Measurements from ENCODE around the gene VWCE. TPM values are rescaled to one million over a fixed set of nuclear protein-coding genes. Genes with fewer than 3 reads are reported as not detected.
A peak's percentile ranks its signal among the peaks of the same experiment; 100 is the strongest.

The VWCE gene
- polyA plus RNA-seq = 5.5 and 9.8 TPM in 2 replicates
- 4.1 and 6.8 TPM in 2 replicates for polyA minus RNA-seq

- H3K9me2 ChIP-seq (ENCODE audit: insufficient read depth, low read length) = no peaks in the 10 kb centered on the region
- H3K27me3 ChIP-seq (ENCODE audit: insufficient read depth, low read depth, low read length) = no peaks in the 10 kb centered on the region
- H3K27ac ChIP-seq (ENCODE audit: low read length) = peak within 1 kb of the TSS; percentile 49
- no peaks in the 10 kb centered on the region for H3K36me3 ChIP-seq (ENCODE audit: insufficient read depth, low read length)
- H3K4me3 ChIP-seq (ENCODE audit: low read length) = peak within 1 kb of the TSS; percentile 95
- no peaks in the 10 kb centered on the region for H3F3A ChIP-seq (ENCODE audit: insufficient read depth, low read length, poor library complexity, severe bottlenecking)
- peak within 1 kb of the TSS; percentile 78 for H3K9ac ChIP-seq (ENCODE audit: low read length)
- peak; percentile 71 for TF ChIP-seq MXI1 (conservative IDR thresholded peaks at IDR 0.05; ENCODE audit: poor library complexity, severe bottlenecking)
- TF ChIP-seq SMC3 (conservative IDR thresholded peaks at IDR 0.05; ENCODE audit: poor library complexity) = peak; percentile 64
- TF ChIP-seq CTCF (IDR thresholded peaks at IDR 0.05; ENCODE audit: poor library complexity, severe bottlenecking) = peak; percentile 75
- TF ChIP-seq, protein P1, sequence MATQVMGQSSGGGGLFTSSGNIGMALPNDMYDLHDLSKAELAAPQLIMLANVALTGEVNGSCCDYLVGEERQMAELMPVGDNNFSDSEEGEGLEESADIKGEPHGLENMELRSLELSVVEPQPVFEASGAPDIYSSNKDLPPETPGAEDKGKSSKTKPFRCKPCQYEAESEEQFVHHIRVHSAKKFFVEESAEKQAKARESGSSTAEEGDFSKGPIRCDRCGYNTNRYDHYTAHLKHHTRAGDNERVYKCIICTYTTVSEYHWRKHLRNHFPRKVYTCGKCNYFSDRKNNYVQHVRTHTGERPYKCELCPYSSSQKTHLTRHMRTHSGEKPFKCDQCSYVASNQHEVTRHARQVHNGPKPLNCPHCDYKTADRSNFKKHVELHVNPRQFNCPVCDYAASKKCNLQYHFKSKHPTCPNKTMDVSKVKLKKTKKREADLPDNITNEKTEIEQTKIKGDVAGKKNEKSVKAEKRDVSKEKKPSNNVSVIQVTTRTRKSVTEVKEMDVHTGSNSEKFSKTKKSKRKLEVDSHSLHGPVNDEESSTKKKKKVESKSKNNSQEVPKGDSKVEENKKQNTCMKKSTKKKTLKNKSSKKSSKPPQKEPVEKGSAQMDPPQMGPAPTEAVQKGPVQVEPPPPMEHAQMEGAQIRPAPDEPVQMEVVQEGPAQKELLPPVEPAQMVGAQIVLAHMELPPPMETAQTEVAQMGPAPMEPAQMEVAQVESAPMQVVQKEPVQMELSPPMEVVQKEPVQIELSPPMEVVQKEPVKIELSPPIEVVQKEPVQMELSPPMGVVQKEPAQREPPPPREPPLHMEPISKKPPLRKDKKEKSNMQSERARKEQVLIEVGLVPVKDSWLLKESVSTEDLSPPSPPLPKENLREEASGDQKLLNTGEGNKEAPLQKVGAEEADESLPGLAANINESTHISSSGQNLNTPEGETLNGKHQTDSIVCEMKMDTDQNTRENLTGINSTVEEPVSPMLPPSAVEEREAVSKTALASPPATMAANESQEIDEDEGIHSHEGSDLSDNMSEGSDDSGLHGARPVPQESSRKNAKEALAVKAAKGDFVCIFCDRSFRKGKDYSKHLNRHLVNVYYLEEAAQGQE (IDR thresholded peaks at IDR 0.05; ENCODE audit: borderline replicate concordance) = peak; percentile 1
- peak; percentile 62 for TF ChIP-seq POLR2AphosphoS5 (IDR thresholded peaks at IDR 0.05)
- TF ChIP-seq TAF1 (IDR thresholded peaks at IDR 0.05; ENCODE audit: low read depth) = no peak
- peak; percentile 63 for TF ChIP-seq RAD21 (conservative IDR thresholded peaks at IDR 0.05)
- TF ChIP-seq EZH2 (IDR thresholded peaks at IDR 0.05; ENCODE audit: borderline replicate concordance, insufficient read depth, low read length, poor library complexity, severe bottlenecking) = no peak
- TF ChIP-seq EP300 (conservative IDR thresholded peaks at IDR 0.05; ENCODE audit: poor library complexity, severe bottlenecking) = no peak
- H2AFZ ChIP-seq (ENCODE audit: low read depth, low read length) = peak within 1 kb of the TSS; percentile 65
- no peaks in the 10 kb centered on the region for H4K20me1 ChIP-seq (ENCODE audit: insufficient read depth)
- H3K4me2 ChIP-seq (ENCODE audit: low read length) = peak within 1 kb of the TSS; percentile 84
- H3K79me2 ChIP-seq (replicated peaks; ENCODE audit: insufficient read depth, low read length) = peaks cover 6% of the 10 kb centered on the region
- no peaks in the 10 kb centered on the region for H3K9me3 ChIP-seq (ENCODE audit: low read length)
Measured at GRCh38 chr11:61294717-61295595, at the start of gene VWCE. Gene VWCE, minus strand, starts transcription at chr11:61295316. Its CDS starts 279 bp downstream, at chr11:61295037.

- no peak overlapping the region for H3K27ac ChIP-seq (ENCODE audit: low read length)
- H3K27me3 ChIP-seq (ENCODE audit: insufficient read depth, low read depth, low read length) = no peaks in the 10 kb centered on the region
- no peaks in the 10 kb centered on the region for H3K9me2 ChIP-seq (ENCODE audit: insufficient read depth, low read length)
- no peaks in the 10 kb centered on the region for H3F3A ChIP-seq (ENCODE audit: insufficient read depth, low read length, poor library complexity, severe bottlenecking)
- no peak overlapping the region for H3K4me2 ChIP-seq (ENCODE audit: low read length)
- H3K9me3 ChIP-seq (ENCODE audit: low read length) = no peaks in the 10 kb centered on the region
- no peak overlapping the region for H2AFZ ChIP-seq (ENCODE audit: low read depth, low read length)
- no peaks in the 10 kb centered on the region for H4K20me1 ChIP-seq (ENCODE audit: insufficient read depth)
- H3K79me2 ChIP-seq (replicated peaks; ENCODE audit: insufficient read depth, low read length) = no peaks in the 10 kb centered on the region
- H3K36me3 ChIP-seq (ENCODE audit: insufficient read depth, low read length) = no peaks in the 10 kb centered on the region
- TF ChIP-seq RAD21 (conservative IDR thresholded peaks at IDR 0.05) (no peak), TAF1 (IDR thresholded peaks at IDR 0.05; ENCODE audit: low read depth) (no peak), EZH2 (IDR thresholded peaks at IDR 0.05; ENCODE audit: borderline replicate concordance, insufficient read depth, low read length, poor library complexity, severe bottlenecking) (no peak), SMC3 (conservative IDR thresholded peaks at IDR 0.05; ENCODE audit: poor library complexity) (no peak), EP300 (conservative IDR thresholded peaks at IDR 0.05; ENCODE audit: poor library complexity, severe bottlenecking) (no peak), CTCF (IDR thresholded peaks at IDR 0.05; ENCODE audit: poor library complexity, severe bottlenecking) (no peak)
- H3K4me3 ChIP-seq (ENCODE audit: low read length) = no peak overlapping the region
- no peak overlapping the region for H3K9ac ChIP-seq (ENCODE audit: low read length)
Measured at GRCh38 chr11:61343792-61344745, 49.0 kb upstream of the VWCE start.

Data from neural cell (in vitro differentiated cells).